ENCODE measurements around the gene NUCB1.

NUCB1 gene

GRCh38 chr19:48964205-48965039 lies 64.3 kb downstream of the NUCB1 start:
- no peak for DNase-seq

GRCh38 chr19:48965040-48965805 lies 65.1 kb downstream of the NUCB1 start, which contains the start of gene FTL:
Gene FTL, plus strand, starts transcription at chr19:48965309. Its CDS starts 199 bp downstream, at chr19:48965508.
- DNase-seq = peak; percentile 83

- peak; percentile 84 for DNase-seq
Measured at GRCh38 chr19:48965806-48966540, 65.9 kb downstream of the NUCB1 start.

GRCh38 chr19:48966541-48967345 lies 66.6 kb downstream of the NUCB1 start:
- DNase-seq = no peak

- no peak for DNase-seq
Measured at GRCh38 chr19:48967346-48968178, 67.5 kb downstream of the NUCB1 start.

- no peak for DNase-seq
Measured at GRCh38 chr19:48968179-48968661, 68.1 kb downstream of the NUCB1 start.

- no peak for DNase-seq
Measured at GRCh38 chr19:48968813-48969218, 68.7 kb downstream of the NUCB1 start.

- DNase-seq = no peak
Measured at GRCh38 chr19:48969276-48970138, 69.4 kb downstream of the NUCB1 start.

GRCh38 chr19:48970139-48970766 lies 70.1 kb downstream of the NUCB1 start:
- no peak for DNase-seq

GRCh38 chr19:48970923-48971395 lies 70.8 kb downstream of the NUCB1 start:
- DNase-seq = peak; percentile 69

Measured in effector CD8-positive, alpha-beta T cell (primary cell).